Activated CD8-positive, alpha-beta memory T cell treated with anti-CD3 and anti-CD28 coated beads, Interleukin-2, amount 50 U/mL, for 1 hour (primary cell): ENCODE data around the gene ADAMTS13.

ENCODE experiments used
- DNase-seq: peaks from one replicate; pipeline ENCODE4 v3.0.0-alpha.2; 2020; ENCODE audit errors: extremely low read depth

Gene ADAMTS13

DNA sequence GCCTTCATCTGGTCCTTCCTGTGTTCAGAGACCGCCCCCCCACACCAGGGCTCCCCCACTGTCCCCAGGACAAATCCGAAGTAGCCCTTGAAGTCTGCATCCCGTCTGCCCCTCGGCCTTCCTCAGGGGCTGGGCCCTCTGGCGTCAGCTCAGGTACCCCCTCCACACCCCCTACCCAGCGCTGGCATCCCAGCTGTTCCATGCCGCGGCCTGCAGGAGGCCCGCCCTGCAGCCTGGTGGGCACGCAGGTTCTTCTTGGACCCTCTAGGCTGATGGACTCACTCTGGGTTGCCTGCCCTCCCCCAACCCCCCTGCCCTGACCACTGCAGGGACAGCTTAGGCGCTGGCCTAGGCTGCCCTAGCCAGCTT is 50.1 kb downstream of the ADAMTS13 start:
- no peak for DNase-seq

DNA sequence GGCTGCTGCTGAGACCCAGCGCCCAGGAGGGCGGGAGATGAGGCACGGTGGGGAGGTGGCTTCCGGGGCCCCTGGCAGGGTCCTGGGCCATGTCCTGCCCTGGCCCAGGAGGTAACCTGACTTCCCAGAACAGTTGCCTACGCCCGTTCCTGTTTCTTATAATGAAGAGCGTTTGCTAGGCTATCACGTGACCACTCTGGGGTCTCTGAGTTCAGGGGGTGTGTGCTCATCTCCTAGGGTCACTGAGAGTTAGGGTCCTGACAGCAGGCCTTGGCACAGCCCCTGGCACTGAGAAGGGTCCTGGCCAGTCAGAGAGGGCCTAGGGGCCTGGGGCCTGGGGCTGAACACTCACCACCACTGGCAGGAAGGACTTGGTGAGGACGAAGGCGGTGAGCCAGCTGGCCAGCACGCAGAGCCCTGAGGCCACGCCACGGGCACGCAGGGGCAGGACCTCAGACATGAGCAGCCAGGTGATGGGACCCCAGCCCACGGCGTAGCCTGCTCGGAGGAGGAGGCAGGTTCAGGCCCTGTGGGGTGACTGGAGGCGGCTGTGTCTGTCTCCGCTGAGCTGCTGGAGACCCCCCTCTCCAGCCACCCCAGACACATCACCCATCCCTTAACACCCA is 50.7 kb downstream of the ADAMTS13 start:
- no peak for DNase-seq

GRCh38 chr9:133473743-133474142 is 51.6 kb downstream of the ADAMTS13 start:
- no peak for DNase-seq

DNA sequence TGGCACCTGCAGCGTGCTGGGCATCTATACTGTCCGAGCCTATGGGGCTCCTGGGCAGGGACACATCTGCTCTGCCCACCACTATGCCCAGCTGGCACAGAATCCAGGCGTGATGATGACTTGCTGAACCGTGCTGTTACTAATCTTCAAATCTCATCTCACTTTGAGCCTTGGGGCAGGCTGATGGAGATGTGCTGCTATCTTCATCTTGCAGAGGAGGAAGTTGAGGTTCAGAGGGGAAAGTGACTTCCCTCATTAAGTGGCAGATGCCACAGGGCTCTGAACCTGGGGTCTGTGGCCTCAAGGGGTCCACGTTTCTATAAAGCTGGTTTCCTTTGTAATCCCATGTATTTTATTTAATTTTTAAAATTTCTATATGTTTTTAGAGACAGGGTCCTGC is 52.0 kb downstream of the ADAMTS13 start:
- no peak for DNase-seq

DNA sequence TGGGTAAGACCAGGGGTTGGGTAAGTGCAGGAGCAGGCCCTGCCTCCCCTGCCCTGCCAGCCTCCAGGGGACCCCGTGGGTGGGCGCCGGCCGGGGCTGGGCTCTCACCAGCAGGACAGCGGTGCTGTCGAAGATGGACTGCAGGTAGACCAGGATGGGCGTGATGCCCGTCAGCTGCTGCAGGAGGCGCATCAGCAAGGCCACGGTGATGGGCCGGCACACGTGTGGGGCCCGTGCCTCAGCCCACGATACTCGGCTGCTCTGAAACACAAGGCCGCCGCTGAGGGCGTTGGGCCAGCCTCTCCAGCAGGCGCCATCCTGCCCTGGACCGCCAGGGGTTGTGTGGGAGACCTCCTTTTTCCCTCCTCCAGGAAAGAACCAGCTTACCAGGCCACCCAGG is 52.7 kb downstream of the ADAMTS13 start:
- DNase-seq, result no peak

DNA sequence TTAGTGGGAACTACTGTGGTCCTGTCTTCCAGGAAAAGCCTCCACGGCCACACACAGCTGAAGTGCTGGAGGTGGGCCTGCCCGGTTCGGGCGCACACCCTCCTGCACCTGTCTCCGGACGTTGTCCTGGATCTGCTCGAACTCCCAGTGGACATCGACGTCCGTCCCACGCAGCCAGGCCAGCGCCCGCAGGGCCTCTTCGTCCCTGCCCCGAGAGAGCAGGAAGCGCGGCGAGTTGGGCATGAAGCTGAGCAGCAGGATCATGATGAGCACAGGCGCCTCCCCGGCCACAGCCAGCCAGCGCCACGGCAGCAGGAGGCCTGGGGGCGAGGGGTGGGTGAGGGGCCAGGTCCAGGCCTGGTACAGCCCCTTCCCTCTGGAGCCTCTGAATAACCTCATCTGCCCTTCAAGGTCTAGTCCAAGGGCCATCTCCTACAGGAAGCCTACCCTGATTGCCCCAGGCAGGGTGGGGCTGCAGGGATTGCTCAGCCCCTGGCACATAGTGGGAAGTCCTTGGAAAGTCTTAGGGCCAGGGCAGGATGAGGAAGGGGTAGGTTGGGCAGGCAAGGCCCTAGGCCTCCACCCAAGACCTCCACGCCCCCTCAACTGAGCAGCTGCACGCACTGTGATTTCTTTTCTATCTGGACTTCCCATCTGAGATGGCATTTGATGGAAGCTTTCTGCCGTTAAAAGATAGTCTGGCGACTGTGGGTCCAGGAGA is 53.3 kb downstream of the ADAMTS13 start:
- DNase-seq, result no peak

- DNase-seq, result no peak
Measured at GRCh38 chr9:133476036-133476931, 54.1 kb downstream of the ADAMTS13 start.

DNA sequence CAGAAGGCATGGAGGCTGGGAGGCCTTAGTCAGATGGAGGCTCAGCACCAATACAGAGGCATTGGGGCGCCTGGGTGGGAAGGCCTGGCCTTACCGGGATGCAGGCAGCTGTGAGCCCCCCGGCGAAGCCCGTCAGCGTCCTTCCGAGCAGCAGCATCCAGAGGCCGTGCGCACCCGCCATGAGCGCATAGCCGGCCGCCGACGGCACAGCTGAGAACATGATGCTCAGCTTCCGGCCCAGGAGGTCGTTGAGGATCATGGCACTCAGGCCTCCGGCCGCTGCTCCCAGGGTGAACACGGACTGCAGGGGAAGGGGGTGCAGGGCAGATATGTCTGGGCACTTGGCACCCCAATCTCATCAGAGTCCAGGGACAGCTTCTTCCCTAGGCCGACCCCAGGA is 54.8 kb downstream of the ADAMTS13 start:
- DNase-seq, result no peak

- no peak for DNase-seq
Measured at GRCh38 chr9:133477461-133477860, 55.3 kb downstream of the ADAMTS13 start.

DNA sequence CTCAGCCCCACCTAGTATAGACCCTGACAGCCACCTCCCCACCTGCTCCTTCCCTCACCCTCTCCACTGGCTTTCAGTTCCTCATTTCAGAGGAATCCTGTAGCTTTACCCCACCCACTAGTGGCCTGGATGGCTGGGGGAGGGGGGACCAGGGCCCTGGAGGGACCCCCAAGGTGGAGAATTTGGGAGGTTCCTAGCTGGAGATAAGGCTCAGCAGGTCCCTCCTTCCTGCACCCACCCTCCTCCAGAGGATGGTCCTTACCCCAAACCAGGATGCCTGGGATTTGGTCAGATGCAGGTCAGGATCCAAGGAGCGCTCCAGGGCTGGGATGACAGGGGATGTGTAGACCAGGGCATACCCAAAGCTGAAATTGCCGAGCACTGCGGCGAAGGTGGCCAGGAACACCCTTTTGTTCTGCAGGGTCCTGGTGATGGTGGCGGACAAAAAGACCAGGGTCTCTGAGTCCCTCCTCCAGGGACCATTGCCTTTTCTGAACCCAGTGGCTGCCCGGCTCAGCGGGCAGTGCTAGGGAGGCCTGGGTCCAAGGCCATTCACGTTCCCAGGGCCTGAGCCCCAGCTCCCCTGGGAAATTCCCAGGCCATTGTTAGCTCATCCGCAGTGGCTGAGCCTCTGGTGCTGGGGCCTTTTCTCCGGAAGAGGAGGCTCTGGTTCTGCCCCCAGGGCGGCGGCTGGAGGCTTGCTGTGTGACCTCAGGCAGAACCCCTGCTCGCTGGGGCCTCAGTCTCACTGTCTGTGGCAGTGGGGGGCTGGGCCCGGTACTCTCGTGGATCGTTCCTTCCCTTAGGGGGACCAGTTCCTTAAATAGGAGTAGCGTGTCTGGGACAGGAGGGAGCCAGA is 56.1 kb downstream of the ADAMTS13 start:
- DNase-seq, result no peak

- DNase-seq, result peak; percentile 43
Measured at GRCh38 chr9:133478851-133479711, 56.9 kb downstream of the ADAMTS13 start, which contains the start of gene SLC2A6. Gene SLC2A6, minus strand, starts transcription at chr9:133479099. Its CDS starts 40 bp downstream, at chr9:133479059.

GRCh38 chr9:133483611-133484010 is 61.4 kb downstream of the ADAMTS13 start:
- DNase-seq, result no peak

GRCh38 chr9:133484671-133485437 is 62.7 kb downstream of the ADAMTS13 start:
- no peak for DNase-seq

DNA sequence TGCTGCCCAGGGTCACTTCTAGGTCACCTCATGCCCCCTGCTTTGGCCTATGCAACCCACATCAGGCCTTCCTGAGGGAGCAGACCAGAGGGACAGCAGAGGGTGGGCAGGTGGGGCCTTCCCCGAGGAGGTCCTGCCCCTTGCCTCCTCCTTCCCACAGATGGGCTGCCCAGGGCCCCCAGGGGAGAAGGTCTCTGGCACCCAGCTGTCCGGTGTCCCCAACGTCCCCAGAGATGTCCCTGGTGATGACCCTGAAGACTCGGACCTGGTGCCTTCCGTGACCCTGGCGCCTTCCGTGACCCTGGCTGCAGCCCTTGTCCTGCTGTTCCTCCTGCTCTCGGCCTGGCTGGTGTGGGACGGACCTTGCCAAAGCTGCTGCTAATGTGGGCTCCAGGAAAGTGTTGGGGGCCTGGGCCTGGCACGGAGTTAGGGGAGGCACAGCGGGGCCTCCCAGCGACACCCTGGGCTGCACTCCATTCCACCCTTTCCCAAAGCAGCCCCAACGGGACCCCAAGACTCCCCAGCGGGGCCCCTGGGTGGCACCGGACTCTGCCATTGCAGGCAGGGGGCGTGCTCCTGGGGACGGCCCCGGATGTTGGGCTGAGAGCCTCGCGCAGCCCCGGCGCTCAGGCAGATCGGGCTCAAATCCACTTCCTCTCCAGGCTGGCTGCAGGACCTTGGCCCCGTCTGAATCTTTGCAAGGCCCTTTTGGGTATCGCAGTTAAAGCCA is 63.5 kb downstream of the ADAMTS13 start:
- no peak for DNase-seq

DNA sequence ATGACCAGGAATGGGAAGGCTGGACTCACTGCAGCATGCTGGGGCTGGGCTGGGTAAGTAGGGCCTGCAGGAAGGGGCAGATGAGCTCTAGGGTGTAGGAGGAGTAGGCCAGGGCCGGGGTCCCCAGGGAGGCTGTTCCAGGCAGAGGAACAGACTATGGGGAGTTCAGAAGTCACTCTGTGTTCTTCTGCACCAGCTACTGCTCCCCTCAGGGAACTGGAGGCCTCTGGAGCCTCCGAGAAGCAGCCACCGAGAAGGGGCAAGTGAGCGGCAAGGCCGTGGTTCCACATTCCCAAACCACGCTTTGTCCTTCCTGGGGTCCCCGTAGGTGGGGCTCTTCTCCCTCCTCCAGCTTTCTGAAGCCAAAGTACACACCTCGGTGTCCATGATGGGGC is 65.2 kb downstream of the ADAMTS13 start:
- no peak for DNase-seq

DNA sequence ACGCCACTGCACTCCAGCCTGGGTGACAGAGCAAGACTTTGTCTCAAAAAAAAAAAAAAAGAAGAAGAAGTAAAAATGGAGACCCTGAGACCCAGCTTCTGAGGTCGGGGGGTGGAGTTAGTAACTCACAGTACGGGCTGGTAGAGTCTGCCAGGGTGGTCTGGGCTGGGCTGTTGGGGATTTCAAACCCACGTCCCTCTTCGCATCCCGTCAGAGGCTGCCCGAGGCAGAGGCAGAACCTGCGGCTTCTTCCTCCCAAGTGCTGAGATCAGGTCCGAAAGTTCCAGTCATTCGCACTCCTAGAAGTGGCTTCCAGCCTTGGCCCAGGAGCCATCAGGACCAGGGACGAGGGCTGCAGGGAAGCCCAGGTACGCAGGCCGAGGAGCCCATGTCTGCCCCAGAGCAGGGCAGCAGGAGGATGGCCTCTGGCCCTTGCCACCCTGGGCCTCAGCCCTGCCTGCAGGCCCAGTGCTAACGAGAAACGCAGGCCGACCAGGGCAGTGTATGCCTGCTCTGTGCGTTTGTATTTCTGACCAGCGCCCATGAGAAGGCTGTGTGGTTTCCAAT is 66.6 kb downstream of the ADAMTS13 start:
- DNase-seq, result no peak

GRCh38 chr9:133489253-133490190 is 67.4 kb downstream of the ADAMTS13 start:
- DNase-seq, result no peak

GRCh38 chr9:133490201-133490681 is 68.1 kb downstream of the ADAMTS13 start:
- no peak for DNase-seq
